Stimulated activated CD8-positive, alpha-beta memory T cell treated with anti-CD3 and anti-CD28 coated beads, Interleukin-2, amount 100 ng/mL, for 1 hour (primary cell): ENCODE results near the gene MRPS34.

ENCODE experiments used
- DNase-seq, 2 donors: peaks; one replicate each; pipeline ENCODE4 v3.0.0-alpha.2; 2020; ENCODE audit warnings: low read depth in 2 of 2

MRPS34 gene

GRCh38 chr16:1794908-1795666, 22.2 kb upstream of the MRPS34 start:
- no peak for DNase-seq

GRCh38 chr16:1794221-1794871, 21.4 kb upstream of the MRPS34 start:
- DNase-seq: no peak

GRCh38 chr16:1793578-1794220, 20.8 kb upstream of the MRPS34 start, which contains the start of gene IGFALS:
TSS of gene IGFALS (minus strand) at chr16:1793705. CDS start at chr16:1793652, 53 bp downstream.
- DNase-seq: no peak

- no peak for DNase-seq
Measured at GRCh38 chr16:1792836-1793577, 20.1 kb upstream of the MRPS34 start.

GRCh38 chr16:1791943-1792812, 19.2 kb upstream of the MRPS34 start:
- no peak for DNase-seq

GRCh38 chr16:1791256-1791942, 18.5 kb upstream of the MRPS34 start:
- DNase-seq: no peak

- no peak for DNase-seq
Measured at GRCh38 chr16:1790611-1791255, 17.8 kb upstream of the MRPS34 start.

GRCh38 chr16:1790261-1790610, 17.3 kb upstream of the MRPS34 start:
- DNase-seq: no peak

- DNase-seq: no peak
Measured at GRCh38 chr16:1789643-1790045, 16.7 kb upstream of the MRPS34 start.

GRCh38 chr16:1788708-1789100, 15.8 kb upstream of the MRPS34 start:
- no peak for DNase-seq

- no peak for DNase-seq
Measured at GRCh38 chr16:1788095-1788707, 15.3 kb upstream of the MRPS34 start.

GRCh38 chr16:1787322-1788094, 14.6 kb upstream of the MRPS34 start:
- DNase-seq: no peak

- no peak for DNase-seq
Measured at GRCh38 chr16:1787056-1787321, 14.1 kb upstream of the MRPS34 start.

GRCh38 chr16:1786242-1787055, 13.5 kb upstream of the MRPS34 start:
- DNase-seq: no peak

- no peak for DNase-seq
Measured at GRCh38 chr16:1785846-1786170, 12.9 kb upstream of the MRPS34 start.

GRCh38 chr16:1784977-1785845, 12.3 kb upstream of the MRPS34 start:
- no peak for DNase-seq
